Activated naive CD8-positive, alpha-beta T cell treated with anti-CD3 and anti-CD28 coated beads, Interleukin-2, amount 10 ng/mL, durations not matched to agents 7 days and 5 days (primary cell): ENCODE data around the gene PTRH1. TPM values are rescaled to one million over a fixed set of nuclear protein-coding genes. Genes with fewer than 3 reads are reported as not detected.

Source experiments
- ATAC-seq: fragments of 150-1000 bp; cut with Tn5 transposase; one replicate; pipeline ENCODE4 v1.10.0; 2021; ENCODE audit warnings: low read depth, moderate library complexity
- POLR2A ChIA-PET: fragments of 350-600 bp; sonication (Branson Sonifier 250); formaldehyde crosslinking; loops from one replicate; lab custom pipeline; 2021; ENCODE audit warnings: antibody characterized with exemption; lab: Charles Lee
- DNase-seq: peaks from one replicate; pipeline ENCODE4 v3.0.0; 2021
- H3K27ac Mint-ChIP-seq: one replicate; pipeline ENCODE4 v1.8.0; 2022; ENCODE audit warnings: mild to moderate bottlenecking, mixed read lengths
- H3K27me3 Mint-ChIP-seq: one replicate; pipeline ENCODE4 v1.8.0; 2022; ENCODE audit warnings: mild to moderate bottlenecking, moderate library complexity, mixed read lengths
- H3K36me3 Mint-ChIP-seq: one replicate; pipeline ENCODE4 v1.8.0; 2021; ENCODE audit warnings: mild to moderate bottlenecking, mixed read lengths
- H3K4me1 Mint-ChIP-seq: one replicate; pipeline ENCODE4 v1.8.0; 2021; ENCODE audit warnings: mixed read lengths
- H3K4me3 Mint-ChIP-seq: one replicate; pipeline ENCODE4 v1.8.0; 2022; ENCODE audit warnings: mild to moderate bottlenecking, moderate library complexity, mixed read lengths
- H3K9me3 Mint-ChIP-seq: one replicate; pipeline ENCODE4 v1.8.0; 2021; ENCODE audit warnings: mixed read lengths
- total RNA-seq, 2 experiments: library from RNA; stranded (reverse); gene quantifications; one replicate each; pipeline ENCODE4 v1.2.3, GENCODE V29; 2021

The PTRH1 gene
- total RNA-seq, 2 experiments from 2014 or later, result 9.9 to 13.1 TPM

GRCh38 chr9:127710204-127710783 is 5.2 kb downstream of the PTRH1 start:
- Mint-ChIP-seq H3K9me3 (peaks cover 3% of the 10 kb centered on the region), H3K27ac (no peak overlapping the region), H3K27me3 (peaks cover 2% of the 10 kb centered on the region), H3K36me3 (no peaks in the 10 kb centered on the region), H3K4me3 (no peak overlapping the region), H3K4me1 (peaks cover 19% of the 10 kb centered on the region)
- ATAC-seq (no peak), DNase-seq (no peak)
- POLR2A ChIA-PET, result interaction anchor here (0.7 to 2.0 kb wide), 3 partner anchors 24 to 196 kb away, joined by 3 to 5 read pairs (median 3); partner anchors contain the start of gene TOR2A

GRCh38 chr9:127708952-127709587 is 6.4 kb downstream of the PTRH1 start:
- no peak for DNase-seq
- H3K9me3 Mint-ChIP-seq, result peaks cover 3% of the 10 kb centered on the region
- H3K27me3 Mint-ChIP-seq, result peaks cover 2% of the 10 kb centered on the region
- H3K4me3 Mint-ChIP-seq, result no peak overlapping the region
- POLR2A ChIA-PET, result interaction anchor here (2.0 kb wide), 1 partner anchor 26 kb away, joined by 5 read pairs; the partner anchor contains the start of gene TOR2A
- H3K27ac Mint-ChIP-seq, result no peak overlapping the region
- no peak for ATAC-seq
- peaks cover 16% of the 10 kb centered on the region for H3K4me1 Mint-ChIP-seq
- H3K36me3 Mint-ChIP-seq, result no peaks in the 10 kb centered on the region

- H3K4me3 Mint-ChIP-seq, result no peak overlapping the region
- H3K27me3 Mint-ChIP-seq, result peaks cover 2% of the 10 kb centered on the region
- no peaks in the 10 kb centered on the region for H3K36me3 Mint-ChIP-seq
- ATAC-seq, result peak; percentile 60
- H3K4me1 Mint-ChIP-seq, result peaks cover 18% of the 10 kb centered on the region
- no peak overlapping the region for H3K27ac Mint-ChIP-seq
- POLR2A ChIA-PET, result interaction anchor here (1.0 kb wide), 1 partner anchor 27 kb away, joined by 3 read pairs; the partner anchor contains the start of gene TOR2A
- H3K9me3 Mint-ChIP-seq, result peaks cover 3% of the 10 kb centered on the region
- DNase-seq, result no peak
Observed at GRCh38 chr9:127707766-127708165, 7.7 kb downstream of the PTRH1 start.

- peaks cover 18% of the 10 kb centered on the region for H3K4me1 Mint-ChIP-seq
- no peak within 1 kb of the TSS for H3K4me3 Mint-ChIP-seq
- H3K9me3 Mint-ChIP-seq, result peaks cover 3% of the 10 kb centered on the region
- H3K27me3 Mint-ChIP-seq, result peaks cover 2% of the 10 kb centered on the region
- no peak within 1 kb of the TSS for H3K27ac Mint-ChIP-seq
- ATAC-seq, result no peak
- DNase-seq, result no peak
- no peaks in the 10 kb centered on the region for H3K36me3 Mint-ChIP-seq
- POLR2A ChIA-PET, result interaction anchor here (1.6 kb wide), 1 partner anchor 28 kb away, joined by 5 read pairs; the partner anchor contains the start of gene TOR2A
Observed at GRCh38 chr9:127706836-127707241, 8.6 kb downstream of the PTRH1 start, which contains the start of gene CFAP157. TSS of gene CFAP157 (plus strand) at chr9:127706988. CDS start at chr9:127707032, 44 bp downstream.

- H3K9me3 Mint-ChIP-seq, result peaks cover 3% of the 10 kb centered on the region
- POLR2A ChIA-PET, result interaction anchor here (0.5 to 1.6 kb wide), 2 partner anchors 29 to 217 kb away, joined by 3 to 5 read pairs; partner anchors contain the start of gene TOR2A
- H3K27me3 Mint-ChIP-seq, result peaks cover 2% of the 10 kb centered on the region
- no peak for ATAC-seq
- peaks cover 10% of the 10 kb centered on the region for H3K4me1 Mint-ChIP-seq
- DNase-seq, result no peak
- H3K36me3 Mint-ChIP-seq, result no peaks in the 10 kb centered on the region
- no peak overlapping the region for H3K4me3 Mint-ChIP-seq
- H3K27ac Mint-ChIP-seq, result no peak overlapping the region
Observed at GRCh38 chr9:127705577-127706379, 9.7 kb downstream of the PTRH1 start.

GRCh38 chr9:127703289-127703946 is 12.0 kb downstream of the PTRH1 start:
- Mint-ChIP-seq H3K27ac (no peak overlapping the region), H3K9me3 (no peaks in the 10 kb centered on the region), H3K4me1 (peaks cover 17% of the 10 kb centered on the region), H3K36me3 (no peaks in the 10 kb centered on the region), H3K27me3 (no peaks in the 10 kb centered on the region), H3K4me3 (no peak overlapping the region)
- no peak for ATAC-seq
- no peak for DNase-seq
- POLR2A ChIA-PET, result no interaction called here

GRCh38 chr9:127700594-127701255 is 14.7 kb downstream of the PTRH1 start:
- Mint-ChIP-seq H3K27ac (no peak overlapping the region), H3K4me3 (no peak overlapping the region)
- no peak for ATAC-seq

GRCh38 chr9:127700140-127700539 is 15.3 kb downstream of the PTRH1 start:
- no peaks in the 10 kb centered on the region for H3K36me3 Mint-ChIP-seq
- no peaks in the 10 kb centered on the region for H3K9me3 Mint-ChIP-seq
- no peak for DNase-seq
- peak overlapping the region; percentile 58 for H3K27ac Mint-ChIP-seq
- no peaks in the 10 kb centered on the region for H3K27me3 Mint-ChIP-seq
- ATAC-seq, result no peak
- H3K4me3 Mint-ChIP-seq, result peak overlapping the region; percentile 82
- H3K4me1 Mint-ChIP-seq, result peaks cover 12% of the 10 kb centered on the region
- POLR2A ChIA-PET, result no interaction called here

More at GRCh38 chr9:127700594-127701255, 14.7 kb downstream of the PTRH1 start:
- Mint-ChIP-seq H3K27me3 (no peaks in the 10 kb centered on the region), H3K36me3 (no peaks in the 10 kb centered on the region), H3K9me3 (no peaks in the 10 kb centered on the region), H3K4me1 (peaks cover 12% of the 10 kb centered on the region)
- POLR2A ChIA-PET, result interaction anchor here (0.6 kb wide), 1 partner anchor 17 kb away, joined by 3 read pairs; no protein-coding TSS in a partner anchor
- no peak for DNase-seq

- Mint-ChIP-seq H3K27ac (peak overlapping the region; percentile 79), H3K4me3 (peak overlapping the region; percentile 82), H3K4me1 (peaks cover 12% of the 10 kb centered on the region), H3K9me3 (no peaks in the 10 kb centered on the region), H3K36me3 (no peaks in the 10 kb centered on the region), H3K27me3 (no peaks in the 10 kb centered on the region)
- POLR2A ChIA-PET, result interaction anchor here (0.6 kb wide), 1 partner anchor 91 kb away, joined by 3 read pairs; no protein-coding TSS in a partner anchor
- DNase-seq (peak; percentile 85), ATAC-seq (peak; percentile 100)
Observed at GRCh38 chr9:127698985-127699670, 16.3 kb downstream of the PTRH1 start.

GRCh38 chr9:127698386-127698785 is 17.1 kb downstream of the PTRH1 start:
- Mint-ChIP-seq H3K4me3 (peak overlapping the region; percentile 22), H3K4me1 (peaks cover 12% of the 10 kb centered on the region), H3K9me3 (no peaks in the 10 kb centered on the region), H3K27ac (no peak overlapping the region), H3K36me3 (no peaks in the 10 kb centered on the region), H3K27me3 (no peaks in the 10 kb centered on the region)
- POLR2A ChIA-PET, result no interaction called here
- ATAC-seq, result no peak
- no peak for DNase-seq

- H3K36me3 Mint-ChIP-seq, result no peaks in the 10 kb centered on the region
- H3K4me1 Mint-ChIP-seq, result peaks cover 11% of the 10 kb centered on the region
- H3K27me3 Mint-ChIP-seq, result no peaks in the 10 kb centered on the region
- H3K27ac Mint-ChIP-seq, result no peak overlapping the region
- no peaks in the 10 kb centered on the region for H3K9me3 Mint-ChIP-seq
- POLR2A ChIA-PET, result no interaction called here
- no peak for DNase-seq
- ATAC-seq, result no peak
- H3K4me3 Mint-ChIP-seq, result no peak overlapping the region
Observed at GRCh38 chr9:127697575-127697974, 17.9 kb downstream of the PTRH1 start.
